Body of pancreas (tissue), 4 donors: ENCODE results near the gene PNKD. TPM values are rescaled to one million over a fixed set of nuclear protein-coding genes. Genes with fewer than 3 reads are reported as not detected.

Experiments used
- ATAC-seq: fragments of 150-250 bp; one replicate; pipeline ENCODE4 v1.9.1; 2016
- DNase-seq, 4 donors: peaks; one replicate each; pipeline ENCODE4 v3.0.0-alpha.2; 2019
- H3K27ac ChIP-seq, 4 donors: fragments of 200-600 bp; sonication (generic); 1 replicate in 3 of 4; 2 replicates in 1 of 4; pipeline versions ENCODE4 v1.5.1 to v1.6.1; 2016 to 2019; ENCODE audit warnings: mild to moderate bottlenecking in 1 of 4, mixed read lengths in 1 of 4, moderate library complexity in 1 of 4
- H3K27me3 ChIP-seq, 2 donors: fragments of 200-600 bp; sonication (generic); one replicate each; pipeline ENCODE4 v1.6.0; 2016; ENCODE audit warnings: mild to moderate bottlenecking in 1 of 2
- H3K36me3 ChIP-seq, 2 donors: fragments of 200-600 bp; sonication (generic); replicated peaks in 1 of 2; 2 replicates each; pipeline ENCODE4 v1.5.1; 2016; ENCODE audit warnings: low read depth in 2 of 2; ENCODE audit not compliant: insufficient read depth in 1 of 2
- H3K4me1 ChIP-seq: fragments of 200-600 bp; sonication (generic); one replicate; pipeline ENCODE4 v1.6.0; 2016
- H3K4me3 ChIP-seq, 2 donors: fragments of 200-600 bp; sonication (generic); 1 replicate in 1 of 2; 2 replicates in 1 of 2; pipeline ENCODE4 v1.5.1; 2016 to 2019
- H3K9me3 ChIP-seq, 3 donors: fragments of 200-600 bp; sonication (generic); 1 replicate in 2 of 3; 2 replicates in 1 of 3; pipeline ENCODE4 v1.5.1; 2016
- POLR2A ChIP-seq, 3 donors: fragments of 450-650 bp; IDR thresholded peaks; one replicate each; pipeline ENCODE4 v1.6.1; 2016; ENCODE audit warnings: antibody characterized with exemption in 3 of 3, mild to moderate bottlenecking in 2 of 3
- WGBS, 2 donors: methylation state at CpG; one replicate each; pipeline ENCODE4 v1.1.5; 2017; 5-methylcytosine and 5-hydroxymethylcytosine counted together
- intact Hi-C: fragments of 100-400 bp; cut with DNase I; formaldehyde crosslinking; loops from one replicate; pipeline ENCODE4 v1.15.1; 2023
- total RNA-seq, 2 donors: library from RNA; depleted of rRNA; stranded (reverse); fragments of >200 nt; gene quantifications; one replicate each; pipeline ENCODE4 v1.1.0, GENCODE V29; 2016
- TF ChIP-seq, protein P1 (sequence below), 7 experiments: fragments of 450-650 bp in 4 of 7; fragments of 200-600 bp in 3 of 7; sonication (generic) in 3 of 7; IDR thresholded peaks; one replicate each; pipeline ENCODE4 v1.5.1; 2016 to 2019; ENCODE audit warnings: antibody characterized with exemption in 7 of 7

The PNKD gene
- total RNA-seq, 2 donors from 2014 or later: 17.1 to 21.3 TPM

GRCh38 chr2:218284106-218284811 lies 13.9 kb downstream of the PNKD start:
- 29 to 38% methylated on average over 15 to 16 of the region's 16 CpGs for WGBS, 2 donors
- ATAC-seq (no peak), DNase-seq (peak; percentile 70 to 82 (median 80))
- Histone ChIP-seq H3K9me3 (no peaks in the 10 kb centered on the region), H3K27ac (peak overlapping the region; percentile 98 to 99 (median 98)), H3K27me3 (no peaks in the 10 kb centered on the region), H3K36me3 (peaks cover 13 to 15% of the 10 kb centered on the region in 2 donors), H3K4me3 (no peak overlapping the region), H3K4me1 (peaks cover 100% of the 10 kb centered on the region)
- TF ChIP-seq POLR2A (IDR thresholded peaks at IDR 0.05): peak in 2 of 3 donors; percentile 31 to 43
- TF ChIP-seq, protein P1, sequence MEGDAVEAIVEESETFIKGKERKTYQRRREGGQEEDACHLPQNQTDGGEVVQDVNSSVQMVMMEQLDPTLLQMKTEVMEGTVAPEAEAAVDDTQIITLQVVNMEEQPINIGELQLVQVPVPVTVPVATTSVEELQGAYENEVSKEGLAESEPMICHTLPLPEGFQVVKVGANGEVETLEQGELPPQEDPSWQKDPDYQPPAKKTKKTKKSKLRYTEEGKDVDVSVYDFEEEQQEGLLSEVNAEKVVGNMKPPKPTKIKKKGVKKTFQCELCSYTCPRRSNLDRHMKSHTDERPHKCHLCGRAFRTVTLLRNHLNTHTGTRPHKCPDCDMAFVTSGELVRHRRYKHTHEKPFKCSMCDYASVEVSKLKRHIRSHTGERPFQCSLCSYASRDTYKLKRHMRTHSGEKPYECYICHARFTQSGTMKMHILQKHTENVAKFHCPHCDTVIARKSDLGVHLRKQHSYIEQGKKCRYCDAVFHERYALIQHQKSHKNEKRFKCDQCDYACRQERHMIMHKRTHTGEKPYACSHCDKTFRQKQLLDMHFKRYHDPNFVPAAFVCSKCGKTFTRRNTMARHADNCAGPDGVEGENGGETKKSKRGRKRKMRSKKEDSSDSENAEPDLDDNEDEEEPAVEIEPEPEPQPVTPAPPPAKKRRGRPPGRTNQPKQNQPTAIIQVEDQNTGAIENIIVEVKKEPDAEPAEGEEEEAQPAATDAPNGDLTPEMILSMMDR (IDR thresholded peaks at IDR 0.05): no peak
- intact Hi-C loops: no loop called here

DNA sequence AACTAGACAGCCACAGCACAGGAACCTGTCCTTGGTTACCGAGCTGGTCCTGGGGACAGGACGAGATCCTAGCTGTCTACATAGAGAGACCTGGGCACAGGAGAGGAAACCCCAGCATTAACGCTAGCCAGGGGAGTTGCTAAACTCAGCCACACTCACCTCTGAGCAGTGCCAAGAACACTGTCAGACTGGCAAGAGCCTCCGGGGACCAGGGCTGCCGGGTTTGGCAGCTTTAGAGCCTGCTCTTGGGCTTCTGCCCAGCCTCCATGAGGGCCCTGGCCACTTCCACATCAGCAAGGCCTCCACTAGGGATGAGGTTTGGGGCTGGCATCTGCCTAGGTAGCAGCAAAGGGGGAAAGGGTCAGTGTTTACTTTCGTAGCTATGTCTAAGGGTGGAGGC lies 15.3 kb downstream of the PNKD start:
- 0 to 9% methylated on average over 3 to 6 of the region's 6 CpGs for WGBS, 2 donors
- Histone ChIP-seq H3K4me1 (peaks cover 100% of the 10 kb centered on the region), H3K27ac (peak overlapping the region; percentile 98 to 99 (median 98)), H3K27me3 (no peaks in the 10 kb centered on the region), H3K9me3 (no peaks in the 10 kb centered on the region), H3K36me3 (peaks cover 0 to 3% of the 10 kb centered on the region in 2 donors), H3K4me3 (no peak overlapping the region)
- ATAC-seq (peak; percentile 43), DNase-seq (peak; percentile 86 to 94 (median 90))
- intact Hi-C loops: no loop called here
- TF ChIP-seq, protein P1 (IDR thresholded peaks at IDR 0.05): no peak
- TF ChIP-seq POLR2A (IDR thresholded peaks at IDR 0.05): peak in 2 of 3 donors; percentile 50 to 65

GRCh38 chr2:218286570-218287459 lies 16.5 kb downstream of the PNKD start:
- Histone ChIP-seq H3K4me3 (no peak overlapping the region), H3K27me3 (no peaks in the 10 kb centered on the region), H3K9me3 (no peaks in the 10 kb centered on the region), H3K36me3 (no peaks in the 10 kb centered on the region), H3K27ac (peak overlapping the region; percentile 98 to 99 (median 98)), H3K4me1 (peaks cover 96% of the 10 kb centered on the region)
- intact Hi-C loops: no loop called here
- DNase-seq (peak; percentile 92 to 97 (median 96)), ATAC-seq (peak; percentile 67)
- WGBS, 2 donors: 3 to 4% methylated on average over 10 to 11 of the region's 11 CpGs
- TF ChIP-seq, protein P1 (IDR thresholded peaks at IDR 0.05): no peak
- TF ChIP-seq POLR2A (IDR thresholded peaks at IDR 0.05): peak; percentile 36 to 74 (median 66)

- peak; percentile 40 to 61 (median 52) for DNase-seq
- intact Hi-C loops: no loop called here
- WGBS, 2 donors: 2 to 12% methylated on average over 4 to 6 of the region's 6 CpGs
- H3K27me3 ChIP-seq: no peaks in the 10 kb centered on the region
- peak overlapping the region; percentile 98 to 100 (median 98) for H3K27ac ChIP-seq
- H3K9me3 ChIP-seq: no peaks in the 10 kb centered on the region
- TF ChIP-seq POLR2A (IDR thresholded peaks at IDR 0.05): peak; percentile 20 to 54 (median 51)
- TF ChIP-seq, protein P1 (IDR thresholded peaks at IDR 0.05): peak in 1 of 7 experiments; percentile 24
- ATAC-seq: no peak
- H3K4me1 ChIP-seq: peaks cover 91% of the 10 kb centered on the region
- no peaks in the 10 kb centered on the region for H3K36me3 ChIP-seq
- no peak overlapping the region for H3K4me3 ChIP-seq
Observed at GRCh38 chr2:218289639-218290315, 19.5 kb downstream of the PNKD start.
